Activated CD8-positive, alpha-beta T cell treated with anti-CD3 and anti-CD28 coated beads for 36 hours (primary cell): ENCODE data around the gene HEXIM1. TPM values are rescaled to one million over a fixed set of nuclear protein-coding genes. Genes with fewer than 3 reads are reported as not detected.

ENCODE experiments used
- ATAC-seq: fragments of 200-7000 bp; cut with Tn5 transposase; one replicate; pipeline ENCODE4 v1.10.0; 2021; ENCODE audit warnings: mild to moderate bottlenecking, moderate library complexity
- CTCF ChIA-PET: fragments of 350-600 bp; sonication (Branson Sonifier 250); formaldehyde crosslinking; loops from one replicate; lab custom pipeline; 2021; ENCODE audit warnings: antibody characterized with exemption; lab: Charles Lee
- POLR2A ChIA-PET: fragments of 350-600 bp; sonication (Branson Sonifier 250); formaldehyde crosslinking; loops from one replicate; lab custom pipeline; 2021; ENCODE audit warnings: antibody characterized with exemption; lab: Charles Lee
- DNase-seq: peaks from one replicate; pipeline ENCODE4 v3.0.0-alpha.2; 2020
- H3K27ac Mint-ChIP-seq: one replicate; pipeline ENCODE4 v1.8.0; 2021; ENCODE audit warnings: mild to moderate bottlenecking, mixed read lengths
- H3K27me3 Mint-ChIP-seq: one replicate; pipeline ENCODE4 v1.8.0; 2021; ENCODE audit warnings: mixed read lengths
- H3K36me3 Mint-ChIP-seq: one replicate; pipeline ENCODE4 v1.8.0; 2021; ENCODE audit warnings: low read depth, mixed read lengths
- H3K4me1 Mint-ChIP-seq: one replicate; pipeline ENCODE4 v1.8.0; 2021; ENCODE audit warnings: low read depth, mixed read lengths
- H3K4me3 Mint-ChIP-seq: one replicate; pipeline ENCODE4 v1.8.0; 2021; ENCODE audit warnings: mild to moderate bottlenecking, moderate library complexity, mixed read lengths
- H3K9me3 Mint-ChIP-seq: one replicate; pipeline ENCODE4 v1.8.0; 2021; ENCODE audit warnings: mixed read lengths
- intact Hi-C: fragments of 100-400 bp; cut with micrococcal nuclease; formaldehyde crosslinking; loops from one replicate; pipeline ENCODE4 v1.10.0; 2022
- total RNA-seq, 2 experiments: library from RNA; stranded (reverse); gene quantifications; one replicate each; pipeline ENCODE4 v1.2.3, GENCODE V29; 2021
- TF ChIP-seq, protein P1 (sequence below): fragments of 200-600 bp; IDR thresholded peaks from one replicate; pipeline ENCODE4 v1.8.0; 2022; ENCODE audit warnings: antibody characterized with exemption, mild to moderate bottlenecking

The HEXIM1 gene
- total RNA-seq, 2 experiments from 2014 or later: 22.6 to 23.5 TPM

DNA sequence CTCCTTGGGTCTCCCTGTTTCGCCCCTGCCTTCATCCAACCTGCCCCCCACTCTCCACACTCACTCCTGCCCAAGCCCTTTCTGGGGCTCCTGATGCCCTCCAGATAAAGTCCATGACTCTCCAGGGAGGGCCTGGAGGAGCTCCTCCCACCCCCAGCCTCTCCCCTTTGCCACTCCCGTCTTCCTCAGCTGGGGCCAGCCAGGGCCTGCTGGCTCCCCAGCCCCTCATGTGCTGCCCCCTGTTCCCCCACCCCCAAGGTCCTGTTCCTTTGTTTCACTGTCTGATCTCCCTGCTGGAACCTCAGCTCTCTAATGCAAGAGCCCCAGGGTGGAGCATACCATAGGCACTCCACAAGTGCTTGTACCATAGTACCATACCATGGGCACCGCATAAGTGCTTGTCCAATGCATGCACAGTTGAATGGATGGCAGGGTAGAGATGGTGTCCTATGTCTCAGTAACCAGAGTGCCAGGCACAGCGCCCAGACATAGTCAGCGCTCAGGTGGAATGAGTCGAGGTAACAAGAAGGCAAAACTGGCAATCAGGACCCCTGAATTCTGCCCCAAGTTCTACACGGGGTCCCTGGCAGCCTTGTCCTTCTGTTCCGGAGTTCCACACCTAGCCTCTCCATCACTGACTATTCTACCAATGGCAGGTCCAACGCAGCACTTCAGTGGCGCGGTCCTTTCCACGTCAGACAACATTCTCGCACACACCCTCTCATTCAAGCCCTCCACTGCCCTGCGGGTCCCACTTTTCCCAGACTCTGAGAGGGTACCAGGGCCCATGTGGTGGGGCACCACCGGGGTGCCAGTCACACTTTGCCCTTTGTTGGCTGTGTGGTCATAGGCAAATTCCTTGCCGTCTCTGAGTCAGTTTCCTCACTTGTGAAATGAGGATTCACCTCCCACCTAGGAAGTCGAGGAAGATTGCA lies 17.3 kb upstream of the HEXIM1 start:
- Mint-ChIP-seq H3K27me3 (no peaks in the 10 kb centered on the region), H3K4me1 (peaks cover 6% of the 10 kb centered on the region), H3K4me3 (peak overlapping the region; percentile 85), H3K36me3 (no peaks in the 10 kb centered on the region), H3K27ac (no peak overlapping the region), H3K9me3 (no peaks in the 10 kb centered on the region)
- TF ChIP-seq, protein P1, sequence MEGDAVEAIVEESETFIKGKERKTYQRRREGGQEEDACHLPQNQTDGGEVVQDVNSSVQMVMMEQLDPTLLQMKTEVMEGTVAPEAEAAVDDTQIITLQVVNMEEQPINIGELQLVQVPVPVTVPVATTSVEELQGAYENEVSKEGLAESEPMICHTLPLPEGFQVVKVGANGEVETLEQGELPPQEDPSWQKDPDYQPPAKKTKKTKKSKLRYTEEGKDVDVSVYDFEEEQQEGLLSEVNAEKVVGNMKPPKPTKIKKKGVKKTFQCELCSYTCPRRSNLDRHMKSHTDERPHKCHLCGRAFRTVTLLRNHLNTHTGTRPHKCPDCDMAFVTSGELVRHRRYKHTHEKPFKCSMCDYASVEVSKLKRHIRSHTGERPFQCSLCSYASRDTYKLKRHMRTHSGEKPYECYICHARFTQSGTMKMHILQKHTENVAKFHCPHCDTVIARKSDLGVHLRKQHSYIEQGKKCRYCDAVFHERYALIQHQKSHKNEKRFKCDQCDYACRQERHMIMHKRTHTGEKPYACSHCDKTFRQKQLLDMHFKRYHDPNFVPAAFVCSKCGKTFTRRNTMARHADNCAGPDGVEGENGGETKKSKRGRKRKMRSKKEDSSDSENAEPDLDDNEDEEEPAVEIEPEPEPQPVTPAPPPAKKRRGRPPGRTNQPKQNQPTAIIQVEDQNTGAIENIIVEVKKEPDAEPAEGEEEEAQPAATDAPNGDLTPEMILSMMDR: no peak
- ChIA-PET POLR2A (interaction anchor here (0.9 kb wide), 1 partner anchor 11 kb away, joined by 3 read pairs; no protein-coding TSS in a partner anchor), CTCF (interaction anchor here (0.6 to 6.1 kb wide), 6 partner anchors 11 to 440 kb away, joined by 3 to 369 read pairs (median 4); partner anchors contain the start of gene HEXIM1)
- ATAC-seq (no peak), DNase-seq (no peak)
- intact Hi-C loops: no loop called here

DNA sequence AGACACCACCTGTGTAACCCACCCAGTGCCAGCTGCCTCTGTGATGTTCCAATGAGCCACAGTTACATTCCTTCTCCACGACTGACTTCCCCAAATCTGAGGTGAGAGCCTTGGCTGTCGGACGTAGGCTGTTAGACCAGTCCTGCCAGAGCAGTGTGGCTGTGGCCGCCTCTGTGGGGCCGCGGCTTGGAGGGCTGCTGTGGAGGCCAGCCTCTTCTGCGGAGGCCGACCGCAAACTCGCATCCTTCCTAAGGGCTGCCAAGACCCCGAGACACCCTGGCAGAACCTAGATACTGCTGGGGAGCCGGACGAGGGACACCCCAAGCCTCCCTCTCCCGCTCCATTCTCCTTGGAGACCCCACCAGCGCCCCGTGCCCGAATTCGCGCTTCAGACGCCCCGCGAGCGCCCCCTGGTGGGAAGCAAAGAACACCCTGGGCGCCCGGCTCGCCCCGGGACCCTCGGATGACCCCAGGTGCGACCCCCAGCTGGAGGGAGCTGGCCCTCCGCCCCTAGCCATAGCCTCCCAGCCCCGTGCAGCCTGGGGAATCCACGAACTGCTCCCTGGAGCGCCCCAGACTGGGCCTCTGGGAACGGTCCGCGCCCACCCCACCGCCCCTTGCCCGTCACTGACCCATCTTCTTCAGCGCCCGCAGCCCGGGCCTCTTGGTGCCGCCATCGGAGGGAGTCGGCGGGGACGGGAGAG lies 16.5 kb upstream of the HEXIM1 start:
- no peak overlapping the region for H3K27ac Mint-ChIP-seq
- peak overlapping the region; percentile 85 for H3K4me3 Mint-ChIP-seq
- intact Hi-C loops: no loop called here
- no peaks in the 10 kb centered on the region for H3K27me3 Mint-ChIP-seq
- ATAC-seq (peak; percentile 1), DNase-seq (peak; percentile 57)
- H3K4me1 Mint-ChIP-seq: peaks cover 12% of the 10 kb centered on the region
- TF ChIP-seq, protein P1: peak; percentile 100
- H3K9me3 Mint-ChIP-seq: no peaks in the 10 kb centered on the region
- no peaks in the 10 kb centered on the region for H3K36me3 Mint-ChIP-seq
- ChIA-PET CTCF (interaction anchor here (0.6 to 6.1 kb wide), 9 partner anchors 8 to 441 kb away, joined by 3 to 369 read pairs (median 4); partner anchors contain the start of gene HEXIM1), POLR2A (interaction anchor here (0.9 to 1.6 kb wide), 2 partner anchors 10 to 17 kb away, joined by 3 to 8 read pairs; partner anchors contain the start of gene HEXIM1)

DNA sequence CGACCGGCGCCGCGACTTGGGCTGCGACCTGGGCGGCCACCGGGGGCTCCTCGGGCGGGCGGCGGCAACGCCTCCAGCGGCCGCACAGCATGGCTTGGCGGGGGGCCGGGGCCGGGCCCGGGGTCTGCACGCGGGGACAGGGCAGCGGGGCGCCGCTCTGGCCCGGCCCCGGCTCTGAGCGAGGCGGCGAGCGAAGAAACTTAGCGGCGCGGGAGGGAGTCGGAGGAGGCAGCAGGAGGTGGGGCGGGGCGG lies 16.0 kb upstream of the HEXIM1 start, which contains the start of gene PLCD3:
TSS of gene PLCD3 (minus strand) at position 196 of the 252 bp plus-strand sequence. CDS start at position 91, 105 bp downstream.
- no peaks in the 10 kb centered on the region for H3K27me3 Mint-ChIP-seq
- H3K27ac Mint-ChIP-seq: peak within 1 kb of the TSS; percentile 79
- peaks cover 12% of the 10 kb centered on the region for H3K4me1 Mint-ChIP-seq
- intact Hi-C loops: no loop called here
- TF ChIP-seq, protein P1: no peak
- ATAC-seq (no peak), DNase-seq (no peak)
- ChIA-PET CTCF (interaction anchor here (0.7 to 6.1 kb wide), 9 partner anchors 9 to 230 kb away, joined by 3 to 369 read pairs (median 4); partner anchors contain the start of gene HEXIM1), POLR2A (interaction anchor here (0.9 to 1.6 kb wide), 2 partner anchors 8 to 17 kb away, joined by 4 to 8 read pairs; partner anchors contain the start of gene HEXIM1)
- H3K4me3 Mint-ChIP-seq: peak within 1 kb of the TSS; percentile 85
- H3K36me3 Mint-ChIP-seq: no peaks in the 10 kb centered on the region
- H3K9me3 Mint-ChIP-seq: no peaks in the 10 kb centered on the region

DNA sequence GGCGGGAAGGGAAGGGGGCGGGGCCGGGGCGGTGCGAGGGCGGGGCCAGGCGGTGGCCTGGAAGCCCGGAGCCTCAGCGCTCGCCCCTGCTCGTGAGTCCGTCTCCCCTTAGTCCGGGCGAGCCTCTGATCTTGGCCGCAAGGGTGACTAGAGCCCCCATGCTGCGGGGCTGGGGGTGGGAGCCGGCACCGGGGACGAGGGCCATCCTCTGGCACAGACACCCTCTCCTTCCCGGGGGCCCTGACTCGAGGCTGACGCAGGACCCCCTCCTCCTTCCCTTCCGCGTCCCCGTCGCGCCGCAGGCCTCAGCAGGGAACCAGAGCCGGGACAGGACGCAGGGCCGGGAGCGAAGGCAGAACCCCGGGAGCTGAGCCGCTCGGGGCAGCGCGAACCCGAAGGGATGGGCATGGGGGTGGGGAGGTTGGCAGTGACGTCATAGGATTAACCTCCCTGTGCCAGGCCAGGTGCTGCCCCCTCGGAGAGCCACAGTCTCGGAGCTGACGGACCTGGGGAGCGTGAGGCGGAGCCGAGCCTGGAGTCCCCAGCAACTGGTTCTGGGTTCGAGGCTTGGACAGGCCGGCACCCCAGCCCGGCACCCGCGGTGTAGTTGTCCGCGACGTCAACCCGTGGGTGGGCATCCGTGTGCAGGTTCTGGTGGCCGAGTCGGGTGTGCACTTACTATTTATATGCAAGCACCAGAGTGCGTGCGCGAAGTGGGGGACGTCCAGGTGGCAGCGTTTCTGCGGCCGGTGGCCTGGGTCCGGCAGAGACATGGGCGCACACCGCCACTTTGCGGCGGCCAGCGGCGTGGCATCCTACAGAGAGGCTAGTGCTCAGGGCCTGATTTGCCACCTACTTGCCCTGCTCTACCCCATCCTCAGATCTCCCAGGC lies 15.5 kb upstream of the HEXIM1 start:
- ChIA-PET POLR2A (interaction anchor here (0.9 to 1.6 kb wide), 2 partner anchors 8 to 16 kb away, joined by 4 to 8 read pairs; partner anchors contain the start of gene HEXIM1), CTCF (interaction anchor here (0.7 to 6.1 kb wide), 10 partner anchors 9 to 231 kb away, joined by 3 to 369 read pairs (median 4); partner anchors contain the start of gene HEXIM1)
- Mint-ChIP-seq H3K9me3 (no peaks in the 10 kb centered on the region), H3K4me1 (peaks cover 12% of the 10 kb centered on the region), H3K27me3 (no peaks in the 10 kb centered on the region), H3K4me3 (peak overlapping the region; percentile 85), H3K36me3 (no peaks in the 10 kb centered on the region), H3K27ac (peak overlapping the region; percentile 79)
- ATAC-seq (peak; percentile 56), DNase-seq (peak; percentile 75)
- TF ChIP-seq, protein P1: peak; percentile 78
- intact Hi-C loops: no loop called here
